ENCODE data around the gene SNX22.

SNX22 gene

DNA sequence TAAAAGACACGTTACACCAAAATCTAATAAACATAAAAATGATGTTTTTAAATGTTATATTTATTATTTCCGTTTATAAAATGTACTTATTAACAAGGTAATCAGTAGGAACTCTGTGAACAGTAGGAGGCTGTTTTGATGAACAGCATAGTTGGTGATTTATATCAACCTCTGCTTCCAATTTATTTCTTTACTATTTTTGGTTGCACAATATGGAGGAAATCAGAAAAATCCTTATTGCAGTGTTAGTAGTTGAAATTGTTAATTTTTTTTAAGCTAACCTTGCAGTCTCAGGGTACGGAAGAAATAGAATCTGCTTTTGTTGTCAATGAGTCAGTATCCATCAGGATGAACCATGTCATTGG is 5.0 kb upstream of the SNX22 start:
- H3K27ac ChIP-seq, result no peak overlapping the region
- no peak for TF ChIP-seq CTCF (conservative IDR thresholded peaks at IDR 0.05)

GRCh38 chr15:64146885-64147681 is 4.4 kb upstream of the SNX22 start:
- no peak for TF ChIP-seq CTCF (conservative IDR thresholded peaks at IDR 0.05)
- no peak overlapping the region for H3K27ac ChIP-seq

DNA sequence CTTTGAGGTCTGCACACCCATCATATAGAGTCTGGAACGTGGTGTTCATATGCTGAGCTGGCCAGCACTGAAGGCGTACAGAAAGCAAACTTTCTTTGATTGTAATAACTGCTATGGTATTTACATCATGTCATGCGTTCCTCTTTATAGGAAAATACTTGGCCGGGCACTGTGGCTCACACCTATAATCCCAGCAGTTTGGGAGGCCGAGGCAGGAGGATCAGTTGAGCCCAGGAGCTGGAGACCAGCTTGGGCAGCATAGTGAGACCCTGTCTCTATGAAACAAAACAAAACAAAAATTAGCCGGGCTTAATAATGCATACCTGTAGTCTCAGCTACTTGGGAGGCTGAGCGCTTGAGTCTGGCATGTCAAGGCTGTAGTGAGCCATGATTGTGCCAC is 3.4 kb upstream of the SNX22 start:
- H3K27ac ChIP-seq, result no peak overlapping the region
- TF ChIP-seq CTCF (conservative IDR thresholded peaks at IDR 0.05), result no peak

DNA sequence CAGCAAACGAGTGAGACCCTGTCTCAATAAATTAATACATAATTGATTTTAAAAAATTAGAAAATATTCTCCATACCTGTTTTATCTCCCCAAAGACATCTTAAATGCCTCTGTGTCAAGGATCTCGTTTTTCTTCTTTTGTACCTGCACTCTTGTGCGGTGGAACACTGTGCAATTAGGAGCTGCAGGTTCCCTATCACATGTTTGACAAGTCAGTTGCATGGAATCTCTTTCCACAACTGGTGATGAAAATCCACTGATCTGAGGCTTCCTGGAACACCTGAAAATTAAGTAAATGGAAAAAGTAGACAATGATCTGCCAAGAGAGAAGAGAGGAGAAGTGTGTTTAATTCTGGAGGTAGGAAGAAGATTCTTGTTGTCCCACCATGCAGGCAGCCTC is 3.0 kb upstream of the SNX22 start:
- no peak for TF ChIP-seq CTCF (conservative IDR thresholded peaks at IDR 0.05)
- no peak overlapping the region for H3K27ac ChIP-seq

DNA sequence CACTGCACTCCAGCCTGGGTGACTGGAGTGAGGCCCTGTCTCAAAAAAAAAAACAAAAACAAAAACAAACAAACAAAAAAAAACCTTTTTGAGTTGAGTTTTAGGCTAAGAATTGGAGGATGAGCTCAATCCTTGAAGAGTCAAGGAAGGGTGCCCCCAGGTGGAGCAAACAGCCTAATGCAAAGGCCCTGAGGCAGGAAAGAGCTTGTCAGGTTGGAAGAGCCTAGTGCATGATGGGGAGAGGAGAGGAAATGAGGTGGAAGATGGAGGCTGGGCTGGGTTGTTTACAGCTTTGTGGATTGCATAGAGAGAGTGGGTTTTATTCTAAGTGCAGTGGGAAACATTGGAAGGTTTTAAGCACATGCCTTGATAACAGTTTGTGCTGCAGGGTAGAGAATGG is 2.1 kb upstream of the SNX22 start:
- no peak; the same call in 1 of the 2 replicates for TF ChIP-seq CTCF (conservative IDR thresholded peaks at IDR 0.05)

GRCh38 chr15:64149893-64150578 is 1.5 kb upstream of the SNX22 start:
- no peak for TF ChIP-seq CTCF (conservative IDR thresholded peaks at IDR 0.05)
- H3K27ac ChIP-seq, result peak overlapping the region; percentile 92; the same call in 1 of the 2 replicates

More for the DNA sequence above, 2.1 kb upstream of the SNX22 start:
- no peak overlapping the region for H3K27ac ChIP-seq

GRCh38 chr15:64152507-64153387 is 1.2 kb downstream of the SNX22 start:
- no peak for TF ChIP-seq CTCF (conservative IDR thresholded peaks at IDR 0.05)
- peak overlapping the region; percentile 92 for H3K27ac ChIP-seq
